Epidermal melanocyte (primary cell): ENCODE data around the gene PXDC1.

Experiments
- DNase-seq: peaks from one replicate; pipeline ENCODE4 v3.0.0; 2011; ENCODE audit warnings: low spot score; ENCODE audit not compliant: insufficient read length

The PXDC1 gene

GRCh38 chr6:3751077-3751729 lies at the start of gene PXDC1:
Gene PXDC1 (minus strand): TSS chr6:3751713. CDS start chr6:3751531, 182 bp downstream.
- no peak for DNase-seq

- DNase-seq = no peak
Measured at GRCh38 chr6:3800850-3801591, 49.5 kb upstream of the PXDC1 start.

GRCh38 chr6:3799719-3800118 lies 48.2 kb upstream of the PXDC1 start:
- DNase-seq = no peak

- DNase-seq = no peak
Measured at GRCh38 chr6:3798055-3798919, 46.8 kb upstream of the PXDC1 start.

- DNase-seq = no peak
Measured at GRCh38 chr6:3797231-3798054, 45.9 kb upstream of the PXDC1 start.

GRCh38 chr6:3796719-3797041 lies 45.2 kb upstream of the PXDC1 start:
- no peak for DNase-seq

GRCh38 chr6:3795836-3796718 lies 44.6 kb upstream of the PXDC1 start:
- no peak for DNase-seq

- DNase-seq = no peak
Measured at GRCh38 chr6:3794092-3794491, 42.6 kb upstream of the PXDC1 start.

- no peak for DNase-seq
Measured at GRCh38 chr6:3793545-3793944, 42.0 kb upstream of the PXDC1 start.

GRCh38 chr6:3791526-3792203 lies 40.2 kb upstream of the PXDC1 start:
- DNase-seq = no peak

- DNase-seq = no peak
Measured at GRCh38 chr6:3789896-3790558, 38.5 kb upstream of the PXDC1 start.

- no peak for DNase-seq
Measured at GRCh38 chr6:3789018-3789895, 37.7 kb upstream of the PXDC1 start.

GRCh38 chr6:3788408-3789017 lies 37.0 kb upstream of the PXDC1 start:
- DNase-seq = no peak

GRCh38 chr6:3786141-3786540 lies 34.6 kb upstream of the PXDC1 start:
- no peak for DNase-seq

GRCh38 chr6:3785745-3786098 lies 34.2 kb upstream of the PXDC1 start:
- DNase-seq = no peak

- no peak for DNase-seq
Measured at GRCh38 chr6:3784885-3785744, 33.6 kb upstream of the PXDC1 start.

- no peak for DNase-seq
Measured at GRCh38 chr6:3784423-3784822, 32.9 kb upstream of the PXDC1 start.
